Stomach smooth muscle (tissue), 2 donors: Measurements from ENCODE around the gene GRID1.
"Not testable (repeated sequence)": the region's sequence is repeated elsewhere in the genome, so short reads cannot be mapped to it uniquely, and the experiment has no call there.

ENCODE experiments used
- H3K27ac ChIP-seq: one replicate; pipeline ENCODE4 v1.7.0; 2013; ENCODE audit warnings: mild to moderate bottlenecking, low read length, inconsistent platforms
- H3K27me3 ChIP-seq, 2 donors: one replicate each; pipeline ENCODE4 v1.7.0; 2013; ENCODE audit warnings: low read length in 2 of 2; ENCODE audit not compliant: insufficient read depth in 2 of 2, control insufficient read depth in 1 of 2
- H3K36me3 ChIP-seq, 2 donors: one replicate each; pipeline ENCODE4 v1.7.0; 2013; ENCODE audit warnings: low read length in 2 of 2; ENCODE audit not compliant: control insufficient read depth in 2 of 2, insufficient read depth in 2 of 2
- H3K4me1 ChIP-seq: one replicate; pipeline ENCODE4 v1.7.0; 2013; ENCODE audit warnings: low read length; ENCODE audit not compliant: control insufficient read depth, insufficient read depth
- H3K4me3 ChIP-seq, 2 donors: one replicate each; pipeline ENCODE4 v1.7.0; 2013; ENCODE audit warnings: low read length in 2 of 2
- H3K9ac ChIP-seq, 2 donors: one replicate each; pipeline ENCODE4 v1.7.0; 2013; ENCODE audit warnings: low read length in 2 of 2, mild to moderate bottlenecking in 1 of 2
- H3K9me3 ChIP-seq, 2 donors: one replicate each; pipeline ENCODE4 v1.7.0; 2013; ENCODE audit warnings: low read length in 2 of 2; ENCODE audit not compliant: control insufficient read depth in 2 of 2
- donor health status: healthy.
- donor health status: Pancreatic carcinoma.

The GRID1 gene

GRCh38 chr10:86034710-86035109 is 331.9 kb downstream of the GRID1 start:
- no peaks in the 10 kb centered on the region for H3K4me1 ChIP-seq
- H3K27ac ChIP-seq = no peak overlapping the region
- no peak overlapping the region for H3K4me3 ChIP-seq
- no peaks in the 10 kb centered on the region for H3K9me3 ChIP-seq
- H3K36me3 ChIP-seq = no peaks in the 10 kb centered on the region
- H3K27me3 ChIP-seq = no peaks in the 10 kb centered on the region
- H3K9ac ChIP-seq = no peak overlapping the region

GRCh38 chr10:86033581-86033980 is 333.0 kb downstream of the GRID1 start:
- H3K4me3 ChIP-seq = no peak overlapping the region
- no peaks in the 10 kb centered on the region for H3K9me3 ChIP-seq
- H3K36me3 ChIP-seq = no peaks in the 10 kb centered on the region
- no peak overlapping the region for H3K27ac ChIP-seq
- H3K4me1 ChIP-seq = no peaks in the 10 kb centered on the region
- no peak overlapping the region for H3K9ac ChIP-seq
- no peaks in the 10 kb centered on the region for H3K27me3 ChIP-seq

- H3K4me3 ChIP-seq, H3K27ac ChIP-seq, H3K36me3 ChIP-seq, H3K9ac ChIP-seq, H3K27me3 ChIP-seq, H3K9me3 ChIP-seq, H3K4me1 ChIP-seq: not testable (repeated sequence)
These were observed 334.5 kb downstream of the GRID1 start for GRCh38 chr10:86032087-86032486.

- Histone ChIP-seq H3K27ac (no peak overlapping the region), H3K9me3 (no peaks in the 10 kb centered on the region), H3K4me3 (no peak overlapping the region), H3K36me3 (no peaks in the 10 kb centered on the region), H3K9ac (no peak overlapping the region), H3K4me1 (no peaks in the 10 kb centered on the region), H3K27me3 (no peaks in the 10 kb centered on the region)
These were observed 336.3 kb downstream of the GRID1 start for GRCh38 chr10:86030312-86030711.

GRCh38 chr10:86027346-86027745 is 339.2 kb downstream of the GRID1 start:
- no peaks in the 10 kb centered on the region for H3K36me3 ChIP-seq
- no peaks in the 10 kb centered on the region for H3K4me1 ChIP-seq
- H3K27me3 ChIP-seq = no peaks in the 10 kb centered on the region
- no peak overlapping the region for H3K9ac ChIP-seq
- H3K27ac ChIP-seq = no peak overlapping the region
- H3K4me3 ChIP-seq = no peak overlapping the region
- no peaks in the 10 kb centered on the region for H3K9me3 ChIP-seq

- Histone ChIP-seq H3K27ac (no peak overlapping the region), H3K4me1 (no peaks in the 10 kb centered on the region), H3K9me3 (no peaks in the 10 kb centered on the region), H3K4me3 (no peak overlapping the region), H3K9ac (no peak overlapping the region), H3K36me3 (no peaks in the 10 kb centered on the region), H3K27me3 (no peaks in the 10 kb centered on the region)
These were observed 341.1 kb downstream of the GRID1 start for GRCh38 chr10:86025509-86025908.

- Histone ChIP-seq H3K4me3 (no peak overlapping the region), H3K9ac (no peak overlapping the region), H3K4me1 (no peaks in the 10 kb centered on the region), H3K27me3 (no peaks in the 10 kb centered on the region), H3K36me3 (no peaks in the 10 kb centered on the region), H3K27ac (no peak overlapping the region), H3K9me3 (no peaks in the 10 kb centered on the region)
These were observed 342.1 kb downstream of the GRID1 start for GRCh38 chr10:86024281-86025041.

GRCh38 chr10:86023931-86024280 is 342.7 kb downstream of the GRID1 start:
- H3K9ac ChIP-seq = no peak overlapping the region
- no peaks in the 10 kb centered on the region for H3K4me1 ChIP-seq
- H3K27ac ChIP-seq = no peak overlapping the region
- H3K36me3 ChIP-seq = no peaks in the 10 kb centered on the region
- H3K27me3 ChIP-seq = no peaks in the 10 kb centered on the region
- H3K4me3 ChIP-seq = no peak overlapping the region
- H3K9me3 ChIP-seq = no peaks in the 10 kb centered on the region

GRCh38 chr10:86023336-86023735 is 343.3 kb downstream of the GRID1 start:
- Histone ChIP-seq H3K9ac (no peak overlapping the region), H3K4me3 (no peak overlapping the region), H3K4me1 (no peaks in the 10 kb centered on the region), H3K27ac (no peak overlapping the region), H3K27me3 (no peaks in the 10 kb centered on the region), H3K36me3 (no peaks in the 10 kb centered on the region), H3K9me3 (no peaks in the 10 kb centered on the region)

- Histone ChIP-seq H3K36me3 (no peaks in the 10 kb centered on the region), H3K9me3 (no peaks in the 10 kb centered on the region), H3K9ac (no peak overlapping the region), H3K4me1 (no peaks in the 10 kb centered on the region), H3K4me3 (no peak overlapping the region), H3K27me3 (no peaks in the 10 kb centered on the region), H3K27ac (no peak overlapping the region)
These were observed 343.7 kb downstream of the GRID1 start for GRCh38 chr10:86022906-86023305.

- H3K4me3 ChIP-seq = no peak overlapping the region
- no peaks in the 10 kb centered on the region for H3K27me3 ChIP-seq
- H3K9me3 ChIP-seq = no peaks in the 10 kb centered on the region
- no peak overlapping the region for H3K9ac ChIP-seq
- no peak overlapping the region for H3K27ac ChIP-seq
- no peaks in the 10 kb centered on the region for H3K36me3 ChIP-seq
- H3K4me1 ChIP-seq = no peaks in the 10 kb centered on the region
These were observed 346.5 kb downstream of the GRID1 start for GRCh38 chr10:86020134-86020533.
